GM12878 (cell line): Measurements from ENCODE around the gene CBX2. TPM values are rescaled to one million over a fixed set of nuclear protein-coding genes. Genes with fewer than 3 reads are reported as not detected.

ENCODE experiments used
- ATAC-seq: fragments of 200-7000 bp; cut with Tn5 transposase; 3 replicates; pipeline ENCODE4 v1.9.1; 2020; ENCODE audit warnings: mild to moderate bottlenecking, moderate library complexity
- BruUV-seq: library from RNA; stranded (reverse); fragments of 400-500 nt; replicated peaks from 2 replicates; lab custom pipeline; 2021; lab: Mats Ljungman, UMichigan
- CTCF ChIA-PET: fragments of 300-600 bp; sonication (Branson Sonifier 250); formaldehyde crosslinking; extraction: SDS; loops from one replicate; lab custom pipeline; 2021; ENCODE audit warnings: inconsistent platforms; lab: Yijun Ruan, JAX
- POLR2A ChIA-PET: fragments of 350-600 bp; formaldehyde crosslinking; extraction: SDS; loops from one replicate; lab custom pipeline; 2021; ENCODE audit warnings: inconsistent platforms; lab: Charles Lee
- RAD21 ChIA-PET: fragments of 300-600 bp; sonication (Branson Sonifier 250); formaldehyde crosslinking; loops from one replicate; lab custom pipeline; 2023; ENCODE audit warnings: antibody characterized with exemption; ENCODE audit not compliant: unreplicated experiment; lab: Charles Lee
- SMC1A ChIA-PET: fragments of 300-600 bp; sonication (Branson Sonifier 250); formaldehyde crosslinking; loops from one replicate; lab custom pipeline; 2023; ENCODE audit not compliant: unreplicated experiment, uncharacterized antibody; lab: Charles Lee
- DNase-seq: peaks from one replicate; pipeline ENCODE4 v3.0.0-alpha.2; 2011; ENCODE audit warnings: low read depth, low spot score
- FAIRE-seq: peaks from 3 replicates; lab custom pipeline; 2011; peaks lifted over from hg19 to GRCh38; lab: Jason Lieb, UNC
- H2AFZ ChIP-seq: 2 replicates; pipeline ENCODE4 v1.6.0; 2011; ENCODE audit warnings: low read depth, low read length, control low read depth; ENCODE audit not compliant: control insufficient read depth
- H3K27ac ChIP-seq: 2 replicates; pipeline ENCODE4 v1.5.1; 2011; ENCODE audit warnings: control low read depth; ENCODE audit not compliant: control insufficient read depth, insufficient read depth
- H3K27me3 ChIP-seq, 2 experiments: replicated peaks in 1 of 2; 2 replicates each; pipeline versions ENCODE4 v1.6.0 to v1.6.1; 2011; ENCODE audit warnings: low read length in 1 of 2; ENCODE audit not compliant: control insufficient read depth in 2 of 2, insufficient read depth in 2 of 2
- H3K36me3 ChIP-seq, 2 experiments: 2 replicates each; pipeline ENCODE4 v1.5.1; 2011; ENCODE audit warnings: low read length in 1 of 2; ENCODE audit not compliant: control insufficient read depth in 2 of 2, insufficient read depth in 2 of 2
- H3K4me1 ChIP-seq: 2 replicates; pipeline ENCODE4 v1.6.1; 2011; ENCODE audit warnings: mild to moderate bottlenecking, low read length, moderate library complexity, mixed read lengths; ENCODE audit not compliant: control insufficient read depth, insufficient read depth
- H3K4me2 ChIP-seq: 2 replicates; pipeline ENCODE4 v1.6.0; 2011; ENCODE audit warnings: control low read depth; ENCODE audit not compliant: control insufficient read depth, insufficient read depth
- H3K4me3 ChIP-seq: fragments of 200-600 bp; sonication (generic); 2 replicates; pipeline ENCODE4 v1.5.1; 2016
- H3K79me2 ChIP-seq: 2 replicates; pipeline ENCODE4 v1.6.0; 2011; ENCODE audit warnings: low read length; ENCODE audit not compliant: control insufficient read depth, insufficient read depth
- H3K9ac ChIP-seq: 2 replicates; pipeline ENCODE4 v1.8.0; 2011; ENCODE audit warnings: low read length, control low read depth, mixed read lengths; ENCODE audit not compliant: control insufficient read depth, insufficient read depth
- H3K9me3 ChIP-seq: replicated peaks from 3 replicates; pipeline ENCODE4 v1.5.1; 2011; ENCODE audit warnings: mild to moderate bottlenecking, low read length; ENCODE audit not compliant: control insufficient read depth, insufficient read depth
- H4K20me1 ChIP-seq: 2 replicates; pipeline ENCODE4 v1.6.0; 2011; ENCODE audit not compliant: control insufficient read depth, insufficient read depth
- CBX3 ChIP-seq: fragments of 200-600 bp; sonication (generic); IDR thresholded peaks from 2 replicates; pipeline ENCODE4 v1.6.1; 2016; ENCODE audit warnings: low read depth, borderline replicate concordance
- CREM ChIP-seq: IDR thresholded peaks from 2 replicates; pipeline ENCODE4 v1.6.1; 2014; ENCODE audit warnings: antibody characterized with exemption, low read depth
- RAD51 ChIP-seq: fragments of 450-650 bp; IDR thresholded peaks from 2 replicates; pipeline ENCODE4 v1.6.1; 2016; ENCODE audit warnings: moderate library complexity, mild to moderate bottlenecking, inconsistent platforms
- SIX5 ChIP-seq: IDR thresholded peaks from 2 replicates; pipeline ENCODE4 v1.6.1; 2011; ENCODE audit warnings: mild to moderate bottlenecking, low read depth, low read length, moderate library complexity; ENCODE audit not compliant: severe bottlenecking
- SMAD5 ChIP-seq: IDR thresholded peaks from 2 replicates; pipeline ENCODE4 v1.6.1; 2016; ENCODE audit warnings: antibody characterized with exemption, low read depth
- ZBED1 ChIP-seq: IDR thresholded peaks from 2 replicates; pipeline ENCODE4 v1.6.1; 2016; ENCODE audit warnings: borderline replicate concordance
- ZBTB4 ChIP-seq: fragments of 450-650 bp; formaldehyde crosslinking; IDR thresholded peaks from 2 replicates; pipeline ENCODE4 v1.4.0; 2022; ENCODE audit warnings: mild to moderate bottlenecking, moderate library complexity
- WGBS: methylation state at CpG from one replicate; pipeline ENCODE4 v1.1.6; 2016; ENCODE audit warnings: low lambda C conversion rate; ENCODE audit not compliant: insufficient replicate concordance, insufficient coverage; ENCODE audit errors: missing lambda C conversion rate; 5-methylcytosine and 5-hydroxymethylcytosine counted together
- in situ Hi-C: fragments of 300-500 bp; cut with MboI; formaldehyde crosslinking; loops from 9 replicates; pipeline ENCODE4 v1.14.3; 2018; ENCODE audit warnings: mixed read lengths
- intact Hi-C: fragments of 100-400 bp; cut with micrococcal nuclease; formaldehyde crosslinking; loops from one replicate; pipeline ENCODE4 v1.14.2; 2022; ENCODE audit not compliant: unreplicated experiment
- polyA plus RNA-seq, 11 experiments: library from polyadenylated mRNA; depleted of rRNA in 4 of 11; unstranded in 6 of 11; stranded (reverse) in 5 of 11; fragments of >200 nt; fragmentation: Nextera tagmentation in 4 of 11; fragmentation: Illumina TruSeq in 1 of 11; extraction: Ambion mirVana in 4 of 11; extraction: Trizol in 1 of 11; gene quantifications; 1 replicate in 1 of 11; 2 replicates in 10 of 11; pipeline versions ENCODE4 v1.2.1 to v1.2.3, GENCODE V29; 2011 to 2016; ENCODE audit warnings: inconsistent platforms in 2 of 11, missing spikeins in 2 of 11, low read depth in 1 of 11
- total RNA-seq, 4 experiments: library from RNA; depleted of rRNA in 3 of 4; stranded (reverse); fragments of >200 nt in 3 of 4; fragmentation: Illumina TruSeq in 1 of 4; extraction: Trizol in 1 of 4; gene quantifications; 2 replicates each; pipeline versions ENCODE4 v1.2.1 to v1.2.3, GENCODE V29; 2013 to 2021

CBX2 gene
- total and polyA plus RNA-seq, 10 of the 15 experiments (the other 5 are each of a cell fraction or from before 2014, with no cell fraction given), result 0.35 to 7.5 (median 4.2) TPM

- ChIA-PET SMC1A (no interaction called here), CTCF (interaction anchor here (0.5 to 1.7 kb wide), 3 partner anchors 15 to 149 kb away, joined by 3 to 5 read pairs (median 5); partner anchors contain the start of gene CBX4), RAD21 (interaction anchor here (1.4 kb wide), 1 partner anchor 16 kb away, joined by 3 read pairs; no protein-coding TSS in a partner anchor), POLR2A (no interaction called here)
- Histone ChIP-seq H2AFZ (no peak overlapping the region), H3K9ac (no peak overlapping the region), H3K4me1 (peaks cover 4% of the 10 kb centered on the region; the same call in 1 of the 2 replicates), H3K27ac (no peak overlapping the region), H3K36me3 (no peaks in the 10 kb centered on the region), H3K27me3 (peaks cover 0 to 4% of the 10 kb centered on the region in 2 experiments; a peak in 2 of 4 replicates), H3K79me2 (no peaks in the 10 kb centered on the region), H3K4me3 (no peak overlapping the region), H3K9me3 (no peaks in the 10 kb centered on the region), H4K20me1 (no peaks in the 10 kb centered on the region; the same call in 1 of the 2 replicates), H3K4me2 (no peak overlapping the region)
- WGBS, result 38% methylated on average over 6 of the region's 6 CpGs
- no peak for DNase-seq
- TF ChIP-seq SMAD5, result no peak
- no peak for TF ChIP-seq RAD51
- no peak for TF ChIP-seq CREM
- TF ChIP-seq CBX3, result no peak
- no peak for TF ChIP-seq ZBTB4 (CRISPR knock-in tag)
- TF ChIP-seq ZBED1, result no peak
- TF ChIP-seq SIX5, result no peak
- in situ Hi-C loops (no loop called here), intact Hi-C loops (no loop called here)
- no peak for FAIRE-seq
- no peak for ATAC-seq
- no TSS peak for BruUV-seq
These were observed 47.1 kb downstream of the CBX2 start for GRCh38 chr17:79824893-79825579.
